Endothelial cell of umbilical vein (primary cell): ENCODE results near the gene TMPRSS4. TPM values are rescaled to one million over a fixed set of nuclear protein-coding genes. Genes with fewer than 3 reads are reported as not detected.

Source experiments
- BruUV-seq: library from RNA; stranded (reverse); fragments of 400-500 nt; replicated peaks from 2 replicates; lab custom pipeline; 2021; lab: Mats Ljungman, UMichigan
- CTCF ChIA-PET: fragments of 300-600, 350-600 bp; sonication (Branson Sonifier 250); formaldehyde crosslinking; loops from one replicate; lab custom pipeline; 2021; ENCODE audit warnings: antibody characterized with exemption, inconsistent platforms; lab: Charles Lee
- POLR2A ChIA-PET: fragments of 300-600, 350-600 bp; sonication (Branson Sonifier 250); formaldehyde crosslinking; loops from one replicate; lab custom pipeline; 2021; ENCODE audit warnings: antibody characterized with exemption, inconsistent platforms; lab: Charles Lee
- DNase-seq: peaks from one replicate; pipeline ENCODE4 v3.0.0-alpha.2; 2011; ENCODE audit warnings: low read depth, low spot score
- FAIRE-seq: peaks from 2 replicates; lab custom pipeline; 2011; peaks lifted over from hg19 to GRCh38; lab: Jason Lieb, UNC
- H2AFZ ChIP-seq: 2 replicates; pipeline ENCODE4 v1.6.0; 2012; ENCODE audit warnings: low read depth, low read length, control low read depth, inconsistent platforms
- H3K27ac ChIP-seq: 2 replicates; pipeline ENCODE4 v1.5.1; 2011; ENCODE audit warnings: low read depth, mild to moderate bottlenecking, control low read depth, low read length, moderate library complexity; ENCODE audit not compliant: insufficient read depth
- H3K27me3 ChIP-seq, 2 experiments: 2 replicates each; pipeline versions ENCODE4 v1.6.0 to v1.6.1; 2011; ENCODE audit warnings: low read length in 2 of 2, mixed read lengths in 1 of 2; ENCODE audit not compliant: control insufficient read depth in 2 of 2, insufficient read depth in 2 of 2
- H3K36me3 ChIP-seq, 2 experiments: 2 replicates in 1 of 2; 3 replicates in 1 of 2; pipeline ENCODE4 v1.5.1; 2011; ENCODE audit warnings: low read length in 2 of 2, mild to moderate bottlenecking in 1 of 2, moderate library complexity in 1 of 2; ENCODE audit not compliant: control insufficient read depth in 2 of 2, insufficient read depth in 2 of 2; ENCODE audit errors: extremely low read depth in 1 of 2
- H3K4me1 ChIP-seq: 3 replicates; pipeline ENCODE4 v1.5.1; 2011; ENCODE audit warnings: mild to moderate bottlenecking, low read length; ENCODE audit not compliant: control insufficient read depth, insufficient read depth; ENCODE audit errors: extremely low read depth
- H3K4me2 ChIP-seq: 2 replicates; pipeline ENCODE4 v1.6.1; 2011; ENCODE audit warnings: low read length, control low read depth, mixed read lengths; ENCODE audit not compliant: insufficient read depth
- H3K4me3 ChIP-seq, 3 experiments: fragments of 200-600 bp in 1 of 3; sonication (generic), shearing (Covaris generic) in 1 of 3; replicated peaks in 1 of 3; 2 replicates each; pipeline ENCODE4 v1.5.1; 2011 to 2016; ENCODE audit warnings: control low read depth in 3 of 3, low read length in 3 of 3, mild to moderate bottlenecking in 2 of 3, inconsistent platforms in 1 of 3, low read depth in 1 of 3, moderate library complexity in 1 of 3; ENCODE audit not compliant: insufficient read depth in 1 of 3
- H3K79me2 ChIP-seq: 2 replicates; pipeline ENCODE4 v1.6.0; 2012; ENCODE audit warnings: low read length, inconsistent platforms; ENCODE audit not compliant: control insufficient read depth, insufficient read depth
- H3K9ac ChIP-seq: replicated peaks from 2 replicates; pipeline ENCODE3; 2011; ENCODE audit warnings: low read length, control low read depth; ENCODE audit not compliant: insufficient read depth; ENCODE audit errors: extremely low read depth
- H3K9me1 ChIP-seq: replicated peaks from 3 replicates; pipeline ENCODE4 v1.6.0; 2011; ENCODE audit warnings: mild to moderate bottlenecking, low read length; ENCODE audit not compliant: control insufficient read depth, insufficient read depth; ENCODE audit errors: extremely low read depth
- H3K9me3 ChIP-seq: replicated peaks from 2 replicates; pipeline ENCODE4 v1.5.1; 2012; ENCODE audit warnings: low read length, inconsistent platforms; ENCODE audit not compliant: control insufficient read depth, insufficient read depth
- H4K20me1 ChIP-seq: replicated peaks from 2 replicates; pipeline ENCODE3; 2011; ENCODE audit warnings: mild to moderate bottlenecking, low read length; ENCODE audit not compliant: control insufficient read depth, insufficient read depth; ENCODE audit errors: extremely low read depth
- CTCF ChIP-seq, 2 donors: IDR thresholded peaks; 1 replicate in 1 of 2; 2 replicates in 1 of 2; pipeline ENCODE4 v1.5.1; 2011; ENCODE audit warnings: low read length in 2 of 2, mild to moderate bottlenecking in 2 of 2, moderate library complexity in 2 of 2, control low read depth in 1 of 2, inconsistent platforms in 1 of 2, low read depth in 1 of 2; ENCODE audit not compliant: insufficient read depth in 1 of 2; ENCODE audit errors: extremely low read depth in 1 of 2
- EZH2 ChIP-seq: IDR thresholded peaks from 2 replicates; pipeline ENCODE4 v1.6.1; 2012; ENCODE audit warnings: borderline replicate concordance, low read depth, mild to moderate bottlenecking, moderate library complexity, low read length, inconsistent platforms; ENCODE audit not compliant: severe bottlenecking
- FOS ChIP-seq: IDR thresholded peaks from 2 replicates; pipeline ENCODE4 v1.6.1; 2011; ENCODE audit warnings: mild to moderate bottlenecking, low read length, moderate library complexity, borderline replicate concordance; ENCODE audit not compliant: insufficient read depth
- GATA2 ChIP-seq: IDR thresholded peaks from 2 replicates; pipeline ENCODE4 v1.7.0; 2011; ENCODE audit warnings: low read depth, mild to moderate bottlenecking, moderate library complexity, mixed read lengths, low read length; ENCODE audit not compliant: insufficient read length, insufficient read depth
- JUN ChIP-seq: IDR thresholded peaks from 2 replicates; pipeline ENCODE4 v1.6.1; 2011; ENCODE audit warnings: borderline replicate concordance, low read depth; ENCODE audit not compliant: insufficient read length, insufficient read depth
- MAX ChIP-seq: IDR thresholded peaks from 2 replicates; pipeline ENCODE4 v1.6.1; 2011; ENCODE audit not compliant: insufficient read depth, insufficient read length
- MYC ChIP-seq: IDR thresholded peaks from one replicate; pipeline ENCODE4 v1.6.1; 2011; ENCODE audit warnings: mild to moderate bottlenecking, low read depth, low read length
- POLR2A ChIP-seq: IDR thresholded peaks from 2 replicates; pipeline ENCODE4 v1.6.1; 2012; ENCODE audit warnings: low read depth, mild to moderate bottlenecking, control low read depth, low read length
- POLR2AphosphoS5 ChIP-seq: IDR thresholded peaks from 2 replicates; pipeline ENCODE4 v1.6.1; 2012; ENCODE audit warnings: low read depth, mild to moderate bottlenecking, control low read depth, low read length, moderate library complexity; ENCODE audit not compliant: insufficient read depth
- dilution Hi-C: fragments of 300-500 bp; cut with MboI; formaldehyde crosslinking; loops from one replicate; pipeline ENCODE4 v1.15.0; 2019; ENCODE audit warnings: low sequenced_read_pairs; ENCODE audit not compliant: extremely low pct_ligation_motif_present
- intact Hi-C: fragments of 100-400 bp; cut with micrococcal nuclease; formaldehyde crosslinking; loops from one replicate; pipeline ENCODE4 v1.10.0; 2022
- polyA plus RNA-seq, 4 experiments: library from polyadenylated mRNA; depleted of rRNA in 3 of 4; stranded (reverse) in 3 of 4; unstranded in 1 of 4; fragments of >200 nt; gene quantifications; 2 replicates each; pipeline versions ENCODE4 v1.2.1 to v1.2.3, GENCODE V29; 2011 to 2012; ENCODE audit warnings: missing spikeins in 1 of 4
- total RNA-seq: library from RNA; stranded (reverse); gene quantifications from 2 replicates; pipeline ENCODE4 v1.2.3, GENCODE V29; 2021

The TMPRSS4 gene
- total and polyA plus RNA-seq, 2 donors (not counting 3 experiments of a cell fraction or from before 2014, with no cell fraction given), result not detected

- Histone ChIP-seq H3K79me2 (no peaks in the 10 kb centered on the region), H3K9me1 (no peaks in the 10 kb centered on the region), H3K4me1 (no peaks in the 10 kb centered on the region), H3K4me3 (no peak overlapping the region), H3K27ac (no peak overlapping the region), H4K20me1 (no peaks in the 10 kb centered on the region), H2AFZ (no peak overlapping the region), H3K9me3 (no peaks in the 10 kb centered on the region), H3K4me2 (no peak overlapping the region), H3K27me3 (peaks cover 3 to 6% of the 10 kb centered on the region in 2 experiments), H3K9ac (no peak overlapping the region), H3K36me3 (no peaks in the 10 kb centered on the region)
- BruUV-seq, result no TSS peak
- intact Hi-C loops, result no loop called here
- ChIA-PET CTCF (no interaction called here), POLR2A (no interaction called here)
- TF ChIP-seq FOS (no peak), CTCF (IDR thresholded peaks at IDR 0.05; ENCODE audit: extremely low read depth in 1 of 2, insufficient read depth in 1 of 2, low read depth in 1 of 2, low read length in 2 of 2) (no peak), POLR2A (no peak), POLR2AphosphoS5 (no peak), MAX (no peak), MYC (no peak), EZH2 (no peak), JUN (no peak), GATA2 (no peak)
- no peak for FAIRE-seq
- dilution Hi-C loops, result no loop called here
- no peak for DNase-seq
Measured at GRCh38 chr11:118129471-118130172, 52.7 kb downstream of the TMPRSS4 start.
